ENCODE results near the gene IL3RA. TPM values are rescaled to one million over a fixed set of nuclear protein-coding genes. Genes with fewer than 3 reads are reported as not detected.
"Not testable (repeated sequence)": the region's sequence is repeated elsewhere in the genome, so short reads cannot be mapped to it uniquely, and the experiment has no call there.

The IL3RA gene
- total RNA-seq, 1 experiment from 2014 or later: not detected

DNA sequence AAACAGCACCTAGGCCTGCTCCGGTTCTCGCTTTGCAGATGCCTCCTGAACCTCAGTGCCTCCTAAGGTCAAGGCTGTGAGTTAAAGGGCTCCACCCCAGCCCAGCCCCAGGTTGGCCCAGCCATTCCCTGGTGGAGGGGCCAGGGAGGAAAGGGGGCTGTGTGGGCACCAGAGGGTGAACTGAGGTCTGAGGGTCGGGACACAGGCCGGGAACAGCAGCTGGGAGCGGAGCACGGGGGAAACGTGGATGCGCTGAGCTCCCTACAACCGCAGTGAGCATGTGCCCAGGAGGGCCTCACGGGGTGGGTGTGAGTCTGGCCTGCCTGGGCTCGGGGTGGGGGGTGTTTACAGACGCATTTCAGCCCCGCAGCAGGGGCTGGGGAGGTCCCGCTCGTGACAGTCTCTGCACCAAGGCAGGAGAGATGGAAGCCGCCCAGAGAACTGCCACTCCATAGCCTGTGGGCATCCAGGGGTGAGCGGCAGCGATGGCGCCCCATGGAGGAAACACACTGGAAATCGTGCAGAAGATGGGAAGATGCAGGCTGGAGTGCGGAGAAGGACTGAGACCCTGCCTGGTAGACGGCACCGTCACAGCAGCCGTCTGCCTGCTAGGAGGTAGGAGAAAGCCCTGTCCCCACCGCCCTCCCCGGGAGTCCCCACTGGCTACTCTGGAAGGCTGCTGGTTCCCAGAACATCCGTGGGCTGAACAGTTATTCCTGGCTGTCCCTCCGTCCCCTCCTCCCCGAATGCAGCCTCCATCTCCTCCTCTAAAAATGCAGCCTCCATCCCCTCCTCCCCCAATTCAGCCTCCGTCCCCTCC lies 65.2 kb downstream of the IL3RA start:
- Histone ChIP-seq H3K36me3 (peaks cover 77% of the 10 kb centered on the region), H3K27me3 (no peaks in the 10 kb centered on the region), H3K4me3 (no peak overlapping the region), H3K9me3 (no peaks in the 10 kb centered on the region)
- DNase-seq: no peak

DNA sequence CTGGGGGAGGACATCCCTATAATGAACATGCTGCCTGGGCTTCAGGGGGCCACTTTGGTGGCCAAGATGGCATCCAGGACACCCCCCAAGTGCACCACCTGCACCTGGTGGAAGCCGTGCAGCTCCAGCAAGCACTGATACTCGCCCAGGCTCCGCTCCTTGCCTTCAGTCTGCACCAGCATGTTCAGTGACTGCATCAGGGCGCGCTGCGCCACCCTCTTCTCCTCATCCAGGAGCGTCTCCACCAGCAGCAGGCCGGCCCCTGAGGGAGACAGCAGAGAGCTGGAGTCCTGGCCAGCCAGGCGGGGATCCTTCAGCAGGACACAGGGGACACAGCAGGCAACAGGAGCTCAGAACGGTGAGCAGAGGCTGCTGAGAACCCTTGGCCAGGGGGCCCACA lies 66.6 kb downstream of the IL3RA start:
- Histone ChIP-seq H3K9me3 (no peaks in the 10 kb centered on the region), H3K36me3 (peaks cover 80% of the 10 kb centered on the region), H3K27me3 (no peaks in the 10 kb centered on the region), H3K4me3 (no peak overlapping the region)
- no peak for DNase-seq

DNA sequence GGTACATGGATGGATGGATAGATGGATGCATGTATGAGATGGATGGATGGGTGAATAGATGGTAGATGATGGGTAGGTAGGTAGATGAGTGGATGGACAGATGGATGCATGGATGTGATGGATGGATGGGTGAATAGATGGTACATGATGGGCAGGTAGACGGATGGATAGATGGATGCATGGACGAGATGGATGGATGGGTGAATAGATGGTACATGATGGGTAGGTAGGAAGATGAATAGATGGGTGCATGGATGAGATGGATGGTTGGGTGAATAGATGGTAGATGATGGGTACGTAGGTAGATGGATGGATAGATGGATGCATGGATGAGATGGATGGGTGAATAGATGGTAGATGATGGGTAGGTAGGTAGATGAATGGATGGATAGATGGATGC lies 67.3 kb downstream of the IL3RA start:
- not testable (repeated sequence) for H3K27me3 ChIP-seq, H3K4me3 ChIP-seq, DNase-seq, H3K9me3 ChIP-seq
- peaks cover 74% of the 10 kb centered on the region for H3K36me3 ChIP-seq

DNA sequence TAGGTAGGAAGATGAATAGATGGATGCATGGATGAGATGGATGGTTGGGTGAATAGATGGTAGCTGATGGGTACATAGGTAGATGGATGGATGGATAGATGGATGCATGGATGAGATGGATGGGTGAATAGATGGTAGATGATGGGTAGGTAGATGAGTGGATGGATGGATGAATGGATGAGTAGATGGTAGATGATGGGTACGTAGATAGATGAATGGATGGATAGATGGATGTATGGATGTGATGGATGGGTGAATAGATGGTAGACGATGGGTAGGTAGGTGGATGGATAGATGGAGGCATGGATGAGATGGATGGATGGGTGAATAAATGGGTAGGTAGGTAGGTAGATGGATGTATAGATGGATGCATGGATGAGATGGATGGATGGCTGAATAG lies 69.2 kb downstream of the IL3RA start:
- DNase-seq, H3K27me3 ChIP-seq, H3K9me3 ChIP-seq, H3K4me3 ChIP-seq: not testable (repeated sequence)
- H3K36me3 ChIP-seq: peaks cover 62% of the 10 kb centered on the region

DNA sequence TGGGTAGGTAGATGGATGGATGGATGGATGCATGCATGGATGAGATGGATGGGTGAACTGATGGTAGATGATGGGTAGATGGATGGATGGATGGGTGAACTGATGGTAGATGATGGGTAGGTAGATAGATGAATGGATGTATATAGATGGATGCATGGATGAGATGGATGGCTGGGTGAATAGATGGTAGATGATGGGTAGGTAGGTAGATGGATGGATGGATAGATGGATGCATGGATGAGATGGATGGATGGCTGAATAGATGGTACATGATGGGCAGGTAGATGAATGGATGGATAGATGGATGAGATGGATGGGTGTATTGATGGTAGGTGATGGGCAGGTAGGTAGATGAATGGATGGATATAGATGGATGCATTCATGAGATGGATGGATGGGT lies 70.5 kb downstream of the IL3RA start:
- H3K36me3 ChIP-seq: peaks cover 63% of the 10 kb centered on the region
- no peaks in the 10 kb centered on the region for H3K27me3 ChIP-seq
- no peaks in the 10 kb centered on the region for H3K9me3 ChIP-seq
- DNase-seq: no peak
- no peak overlapping the region for H3K4me3 ChIP-seq

DNA sequence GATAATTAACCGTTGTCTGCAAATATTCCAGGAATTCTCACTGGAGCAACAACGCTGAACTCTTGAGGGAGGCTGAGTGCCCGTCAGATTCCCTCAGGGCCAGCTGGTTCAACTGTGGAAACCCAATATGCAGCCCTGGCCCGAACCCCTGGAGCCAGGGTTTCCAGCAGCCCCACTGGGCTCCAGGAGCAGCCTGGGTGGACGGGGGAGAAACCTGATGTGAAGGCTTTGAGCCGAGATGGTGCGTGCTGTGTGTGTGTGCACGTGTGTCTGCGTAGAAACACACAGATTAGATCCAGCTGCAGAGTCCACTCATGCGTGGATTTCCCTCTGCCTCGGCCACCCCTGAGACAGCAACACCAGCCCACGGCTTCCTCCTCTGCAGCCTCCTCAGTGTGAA lies 74.7 kb downstream of the IL3RA start:
- Histone ChIP-seq H3K27me3 (no peaks in the 10 kb centered on the region), H3K9me3 (no peaks in the 10 kb centered on the region)

GRCh38 chrX:1412551-1413161 lies 76.1 kb downstream of the IL3RA start:
- no peak overlapping the region for H3K4me3 ChIP-seq
- peaks cover 62% of the 10 kb centered on the region for H3K36me3 ChIP-seq
- no peak for DNase-seq
- no peaks in the 10 kb centered on the region for H3K27me3 ChIP-seq
- no peaks in the 10 kb centered on the region for H3K9me3 ChIP-seq

More for the DNA sequence above, 74.7 kb downstream of the IL3RA start:
- DNase-seq: no peak
- Histone ChIP-seq H3K4me3 (no peak overlapping the region), H3K36me3 (peaks cover 63% of the 10 kb centered on the region)

DNA sequence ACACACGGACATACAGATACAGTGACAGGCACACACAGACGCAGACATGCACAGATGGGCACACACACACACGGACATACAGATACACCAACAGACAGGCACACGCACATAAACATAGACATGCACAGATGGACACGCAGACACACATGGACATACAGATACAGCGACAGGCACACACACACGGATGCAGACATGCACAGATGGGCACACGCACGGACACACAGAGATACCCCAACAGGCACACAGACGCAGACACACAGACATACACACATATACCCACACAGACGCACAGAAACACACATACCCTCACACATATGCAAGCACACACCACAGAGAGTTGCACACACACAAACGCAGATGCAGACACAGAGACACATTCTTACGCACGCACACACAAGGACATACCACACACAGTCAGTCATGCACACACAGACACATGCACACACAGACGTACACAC lies 79.8 kb downstream of the IL3RA start:
- Histone ChIP-seq H3K4me3 (no peak overlapping the region), H3K36me3 (peaks cover 63% of the 10 kb centered on the region), H3K9me3 (peaks cover 2% of the 10 kb centered on the region), H3K27me3 (no peaks in the 10 kb centered on the region)
- DNase-seq: no peak

DNA sequence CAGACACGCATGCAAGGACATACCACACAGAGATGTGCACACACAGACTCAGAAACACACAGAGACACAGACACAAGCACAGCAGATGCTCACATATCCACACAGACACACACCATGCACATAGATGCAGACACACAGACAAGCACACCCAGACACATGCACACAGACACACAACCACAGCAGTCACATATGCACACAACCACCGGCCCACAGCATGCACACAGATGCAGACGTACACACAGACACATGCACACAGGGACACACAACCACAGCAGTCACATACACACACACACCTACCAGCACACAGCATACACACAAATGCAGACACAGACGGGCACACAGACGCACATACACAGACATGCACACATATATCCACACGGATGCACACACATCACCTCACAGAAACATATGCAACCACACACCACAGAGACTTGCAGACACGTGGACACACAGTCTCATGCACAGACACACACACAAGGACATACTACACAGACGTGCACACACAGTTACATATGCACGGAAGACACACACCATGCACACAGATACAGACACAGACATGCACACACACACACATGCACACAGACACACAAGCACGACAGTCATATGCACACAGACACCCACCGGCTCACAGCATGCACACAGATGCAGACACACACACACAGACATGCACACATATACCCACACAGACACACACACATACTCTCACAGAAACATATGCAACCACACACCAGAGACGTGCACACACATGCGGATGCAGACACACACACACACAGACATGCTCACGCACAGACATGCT lies 80.6 kb downstream of the IL3RA start:
- Histone ChIP-seq H3K9me3 (peaks cover 10% of the 10 kb centered on the region), H3K27me3 (no peaks in the 10 kb centered on the region), H3K36me3 (peaks cover 65% of the 10 kb centered on the region), H3K4me3 (no peak overlapping the region)
- DNase-seq: no peak

DNA sequence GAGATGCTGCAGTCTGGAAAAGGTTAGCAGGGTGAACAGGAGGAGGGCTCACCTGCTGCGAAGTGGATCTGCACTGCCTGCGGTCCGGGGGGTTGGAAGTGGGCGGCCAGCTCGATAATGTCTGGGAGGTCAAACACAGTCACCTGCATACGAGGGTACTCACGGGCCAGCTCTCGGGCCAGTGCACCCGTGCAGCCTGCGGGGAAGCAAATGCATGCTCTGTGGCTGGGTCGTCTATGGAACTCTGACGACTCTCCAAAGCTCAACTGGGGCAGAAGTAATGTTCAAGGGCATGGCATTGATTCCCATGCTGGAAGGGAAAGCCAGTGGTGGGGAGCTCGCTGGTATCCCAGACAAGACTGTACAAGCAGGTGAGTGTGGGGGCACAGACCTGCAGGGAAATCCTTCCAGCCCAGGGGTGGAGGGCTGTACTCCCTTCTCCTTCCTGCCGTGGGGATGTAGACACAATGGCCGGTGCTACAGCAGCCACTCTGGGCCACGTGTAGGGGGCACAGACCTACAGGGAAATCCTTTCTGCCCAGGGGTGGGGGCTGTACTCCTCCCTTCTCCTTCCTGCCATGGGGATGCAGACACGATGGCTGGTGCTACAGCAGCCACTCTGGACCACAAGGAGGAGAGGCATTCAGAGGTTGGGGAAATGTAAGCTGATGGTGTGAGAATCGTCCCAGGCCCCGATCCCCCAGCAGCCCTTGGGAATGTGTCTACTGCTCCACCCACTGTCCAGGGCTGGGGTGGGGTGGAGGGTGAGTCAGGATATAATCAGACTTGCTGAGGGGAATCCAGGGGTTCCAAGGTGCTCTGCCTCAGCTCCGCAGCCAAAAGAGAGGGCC lies 81.6 kb downstream of the IL3RA start:
- DNase-seq: no peak
- H3K4me3 ChIP-seq: no peak overlapping the region
- H3K9me3 ChIP-seq: peaks cover 18% of the 10 kb centered on the region
- peaks cover 64% of the 10 kb centered on the region for H3K36me3 ChIP-seq
- H3K27me3 ChIP-seq: no peaks in the 10 kb centered on the region

- peaks cover 58% of the 10 kb centered on the region for H3K36me3 ChIP-seq
- H3K27me3 ChIP-seq: no peaks in the 10 kb centered on the region
- no peak overlapping the region for H3K4me3 ChIP-seq
- peaks cover 23% of the 10 kb centered on the region for H3K9me3 ChIP-seq
- no peak for DNase-seq
Observed at GRCh38 chrX:1418901-1419544, 82.4 kb downstream of the IL3RA start.

- Histone ChIP-seq H3K4me3 (no peak overlapping the region), H3K36me3 (peaks cover 51% of the 10 kb centered on the region), H3K27me3 (no peaks in the 10 kb centered on the region), H3K9me3 (peaks cover 25% of the 10 kb centered on the region)
- DNase-seq: no peak
Observed at GRCh38 chrX:1419545-1420355, 83.2 kb downstream of the IL3RA start.

- Histone ChIP-seq H3K36me3 (peaks cover 56% of the 10 kb centered on the region), H3K9me3 (peaks cover 25% of the 10 kb centered on the region), H3K4me3 (no peak overlapping the region), H3K27me3 (no peaks in the 10 kb centered on the region)
- no peak for DNase-seq
Observed at GRCh38 chrX:1420371-1420770, 83.8 kb downstream of the IL3RA start.

DNA sequence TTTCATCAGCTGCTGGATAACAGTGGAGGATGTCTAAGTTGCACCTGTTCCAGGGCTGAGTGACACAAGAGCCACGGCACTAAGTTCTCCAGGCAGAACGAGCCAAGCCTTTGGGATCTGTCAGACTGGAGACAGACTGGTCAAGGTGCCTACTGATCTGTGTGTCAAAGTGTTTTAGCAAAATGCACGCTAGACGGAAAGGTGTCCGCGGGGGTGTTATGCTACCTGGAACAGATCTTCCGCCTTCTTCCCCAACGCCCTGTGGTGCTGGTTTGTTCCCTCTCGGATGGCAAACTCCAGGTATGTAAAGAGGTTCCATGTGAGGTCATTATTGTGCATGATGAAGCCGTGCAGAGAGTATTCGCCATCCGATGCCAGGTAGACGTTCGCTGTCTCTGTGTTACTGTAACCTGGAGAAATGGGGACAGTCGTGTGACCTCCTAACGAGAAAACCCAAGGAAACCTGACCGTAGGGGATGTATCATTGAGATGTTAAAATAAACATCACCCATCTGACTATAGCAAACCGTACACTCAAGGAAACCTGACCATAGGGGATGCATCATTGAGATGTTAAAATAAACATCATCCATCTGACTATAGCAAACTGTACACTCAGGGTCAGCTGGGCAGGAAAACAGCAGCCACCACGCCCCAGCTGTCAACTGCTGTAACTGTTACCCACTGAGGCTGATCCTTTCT lies 85.0 kb downstream of the IL3RA start:
- no peak overlapping the region for H3K4me3 ChIP-seq
- no peaks in the 10 kb centered on the region for H3K27me3 ChIP-seq
- H3K36me3 ChIP-seq: peaks cover 59% of the 10 kb centered on the region
- H3K9me3 ChIP-seq: peaks cover 25% of the 10 kb centered on the region
- no peak for DNase-seq

DNA sequence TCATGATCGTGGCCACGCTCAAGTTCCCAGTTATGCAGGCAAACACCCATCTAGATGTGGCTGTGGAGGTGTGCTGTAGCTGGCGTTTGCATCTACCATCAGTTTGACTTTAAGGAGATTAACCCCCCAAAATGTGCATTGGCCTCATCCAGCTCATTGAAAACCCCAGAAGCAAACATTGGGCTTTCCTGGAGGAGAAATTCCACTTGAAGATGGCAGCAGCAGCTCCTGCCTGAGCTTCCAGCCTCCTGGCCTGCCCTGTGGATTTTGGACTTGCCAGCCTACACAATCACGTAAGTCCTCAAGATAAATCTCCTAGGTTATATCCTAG lies 85.5 kb downstream of the IL3RA start:
- no peak for DNase-seq

More for the DNA sequence above, 85.5 kb downstream of the IL3RA start:
- H3K27me3 ChIP-seq: no peaks in the 10 kb centered on the region
- peaks cover 58% of the 10 kb centered on the region for H3K36me3 ChIP-seq
- H3K4me3 ChIP-seq: no peak overlapping the region
- peaks cover 25% of the 10 kb centered on the region for H3K9me3 ChIP-seq

Data from MG63 (cell line).